Peyer's patch (tissue), 4 donors: ENCODE measurements around the gene RFNG. TPM values are rescaled to one million over a fixed set of nuclear protein-coding genes. Genes with fewer than 3 reads are reported as not detected.

Experiments used
- DNase-seq, 3 donors: peaks; one replicate each; pipeline ENCODE4 v3.0.0-alpha.2; 2017 to 2019
- H3K27ac ChIP-seq, 4 donors: fragments of 200-600 bp; sonication (generic); one replicate each; pipeline ENCODE4 v1.5.1; 2016 to 2019
- H3K27me3 ChIP-seq, 2 donors: fragments of 200-600 bp; sonication (generic); one replicate each; pipeline ENCODE4 v1.5.1; 2019
- H3K36me3 ChIP-seq, 3 donors: fragments of 200-600 bp; sonication (generic); one replicate each; pipeline ENCODE4 v1.5.1; 2016 to 2019
- H3K4me1 ChIP-seq, 4 donors: fragments of 200-600 bp; sonication (generic); one replicate each; pipeline ENCODE4 v1.5.1; 2016 to 2019
- H3K4me3 ChIP-seq, 4 donors: fragments of 200-600 bp; sonication (generic); 1 replicate in 3 of 4; 2 replicates in 1 of 4; pipeline ENCODE4 v1.5.1; 2016 to 2019; ENCODE audit warnings: mild to moderate bottlenecking in 1 of 4
- H3K9me3 ChIP-seq, 4 donors: fragments of 200-600 bp; sonication (generic); one replicate each; pipeline ENCODE4 v1.5.1; 2016 to 2019; ENCODE audit warnings: mild to moderate bottlenecking in 1 of 4
- POLR2A ChIP-seq, 2 donors: fragments of 450-650 bp; IDR thresholded peaks; one replicate each; pipeline ENCODE4 v1.5.1; 2017; ENCODE audit warnings: antibody characterized with exemption in 2 of 2, mild to moderate bottlenecking in 2 of 2, moderate library complexity in 2 of 2
- total RNA-seq, 4 donors: library from RNA; depleted of rRNA; stranded (reverse); fragments of >200 nt; gene quantifications; one replicate each; pipeline ENCODE4 v1.1.0, GENCODE V29; 2016
- TF ChIP-seq, protein P1 (sequence below), 6 experiments: fragments of 450-650 bp in 4 of 6; fragments of 200-600 bp in 2 of 6; sonication (generic) in 1 of 6; IDR thresholded peaks; one replicate each; pipeline ENCODE4 v1.5.1; 2017 to 2019; ENCODE audit warnings: antibody characterized with exemption in 6 of 6, mild to moderate bottlenecking in 3 of 6, moderate library complexity in 1 of 6

Gene RFNG
- total RNA-seq, 4 donors from 2014 or later: 42.9 to 65.7 (median 50.2) TPM

DNA sequence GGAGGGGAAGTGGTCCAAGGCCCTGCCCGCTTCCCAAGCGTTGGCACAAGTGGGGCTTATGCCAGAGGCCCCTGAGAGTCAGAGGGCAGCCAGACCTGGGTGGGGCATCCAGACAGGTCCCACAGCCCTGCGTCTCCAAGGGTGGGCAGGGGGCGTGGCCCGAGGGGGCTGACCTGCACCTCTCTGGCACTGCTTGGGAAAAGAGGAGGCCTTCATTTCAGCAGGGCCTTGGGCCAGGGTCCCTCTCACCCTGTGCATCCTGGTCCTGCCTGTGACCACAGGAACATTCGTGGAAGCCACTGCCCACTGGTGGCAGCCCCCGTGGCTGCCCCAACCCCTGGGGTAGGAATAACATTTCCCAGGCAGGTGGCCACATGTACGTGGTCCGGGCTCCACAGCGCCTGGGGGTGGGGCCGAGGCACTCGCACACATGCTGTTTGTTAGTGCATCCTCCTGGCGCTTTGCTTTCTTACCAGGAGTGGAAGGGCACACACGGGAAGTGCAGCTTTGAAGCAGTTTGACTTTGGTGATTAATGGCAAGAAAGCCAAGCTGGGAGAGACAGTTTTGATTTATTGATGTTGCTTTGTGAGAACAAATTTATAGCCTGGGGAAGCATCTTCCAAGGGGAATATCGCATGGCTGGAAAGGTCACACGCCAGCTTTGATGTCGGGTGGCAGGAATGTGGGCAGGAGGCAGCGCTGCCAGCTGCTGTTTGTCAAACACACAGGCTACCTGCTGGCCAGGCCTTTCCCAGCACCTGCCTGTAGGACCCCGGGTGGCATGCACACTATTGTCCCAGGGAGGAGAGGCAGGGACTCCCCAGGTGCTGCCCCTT is 33.2 kb downstream of the RFNG start:
- H3K4me3 ChIP-seq: no peak overlapping the region
- peaks cover 0 to 14% (median 0%) of the 10 kb centered on the region in 3 donors for H3K36me3 ChIP-seq
- no peak for DNase-seq
- no peak overlapping the region for H3K27ac ChIP-seq
- H3K9me3 ChIP-seq: no peaks in the 10 kb centered on the region
- no peak for TF ChIP-seq POLR2A (IDR thresholded peaks at IDR 0.05)
- TF ChIP-seq, protein P1, sequence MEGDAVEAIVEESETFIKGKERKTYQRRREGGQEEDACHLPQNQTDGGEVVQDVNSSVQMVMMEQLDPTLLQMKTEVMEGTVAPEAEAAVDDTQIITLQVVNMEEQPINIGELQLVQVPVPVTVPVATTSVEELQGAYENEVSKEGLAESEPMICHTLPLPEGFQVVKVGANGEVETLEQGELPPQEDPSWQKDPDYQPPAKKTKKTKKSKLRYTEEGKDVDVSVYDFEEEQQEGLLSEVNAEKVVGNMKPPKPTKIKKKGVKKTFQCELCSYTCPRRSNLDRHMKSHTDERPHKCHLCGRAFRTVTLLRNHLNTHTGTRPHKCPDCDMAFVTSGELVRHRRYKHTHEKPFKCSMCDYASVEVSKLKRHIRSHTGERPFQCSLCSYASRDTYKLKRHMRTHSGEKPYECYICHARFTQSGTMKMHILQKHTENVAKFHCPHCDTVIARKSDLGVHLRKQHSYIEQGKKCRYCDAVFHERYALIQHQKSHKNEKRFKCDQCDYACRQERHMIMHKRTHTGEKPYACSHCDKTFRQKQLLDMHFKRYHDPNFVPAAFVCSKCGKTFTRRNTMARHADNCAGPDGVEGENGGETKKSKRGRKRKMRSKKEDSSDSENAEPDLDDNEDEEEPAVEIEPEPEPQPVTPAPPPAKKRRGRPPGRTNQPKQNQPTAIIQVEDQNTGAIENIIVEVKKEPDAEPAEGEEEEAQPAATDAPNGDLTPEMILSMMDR (IDR thresholded peaks at IDR 0.05): no peak
- H3K27me3 ChIP-seq: no peaks in the 10 kb centered on the region
- peaks cover 0 to 26% (median 14%) of the 10 kb centered on the region in 4 donors for H3K4me1 ChIP-seq

DNA sequence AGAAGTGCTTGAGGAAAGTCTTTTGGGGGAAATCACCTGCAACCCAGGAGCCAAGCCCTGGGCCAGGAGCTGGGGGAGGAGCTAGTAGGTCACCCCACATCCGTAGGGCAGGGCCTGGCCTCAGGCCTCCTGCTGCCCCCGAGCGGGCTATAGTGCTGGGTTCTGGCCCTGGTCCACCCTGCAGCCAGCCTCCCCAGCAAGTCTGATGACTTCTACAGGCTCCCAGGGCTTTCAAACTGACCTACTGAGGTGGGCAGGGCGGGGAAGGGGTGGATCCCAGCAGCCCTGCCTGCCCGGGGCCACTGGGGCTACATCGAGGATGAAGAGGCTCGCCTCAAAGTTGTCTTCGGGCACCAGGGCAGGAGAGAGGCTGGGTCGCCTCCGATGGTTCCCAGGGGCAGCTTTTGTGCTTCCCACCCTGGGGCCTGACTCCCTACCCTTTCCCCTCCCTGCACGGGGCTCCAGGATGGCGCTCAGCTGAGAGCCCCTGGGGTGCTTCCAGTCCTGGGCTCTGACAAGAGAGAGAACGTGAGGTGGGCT is 33.9 kb downstream of the RFNG start:
- Histone ChIP-seq H3K4me1 (peaks cover 0 to 26% (median 14%) of the 10 kb centered on the region in 4 donors), H3K27me3 (no peaks in the 10 kb centered on the region), H3K4me3 (no peak overlapping the region), H3K27ac (no peak overlapping the region), H3K9me3 (no peaks in the 10 kb centered on the region), H3K36me3 (peaks cover 0 to 14% (median 0%) of the 10 kb centered on the region in 3 donors)
- no peak for DNase-seq
- TF ChIP-seq, protein P1 (IDR thresholded peaks at IDR 0.05): no peak
- TF ChIP-seq POLR2A (IDR thresholded peaks at IDR 0.05): no peak

DNA sequence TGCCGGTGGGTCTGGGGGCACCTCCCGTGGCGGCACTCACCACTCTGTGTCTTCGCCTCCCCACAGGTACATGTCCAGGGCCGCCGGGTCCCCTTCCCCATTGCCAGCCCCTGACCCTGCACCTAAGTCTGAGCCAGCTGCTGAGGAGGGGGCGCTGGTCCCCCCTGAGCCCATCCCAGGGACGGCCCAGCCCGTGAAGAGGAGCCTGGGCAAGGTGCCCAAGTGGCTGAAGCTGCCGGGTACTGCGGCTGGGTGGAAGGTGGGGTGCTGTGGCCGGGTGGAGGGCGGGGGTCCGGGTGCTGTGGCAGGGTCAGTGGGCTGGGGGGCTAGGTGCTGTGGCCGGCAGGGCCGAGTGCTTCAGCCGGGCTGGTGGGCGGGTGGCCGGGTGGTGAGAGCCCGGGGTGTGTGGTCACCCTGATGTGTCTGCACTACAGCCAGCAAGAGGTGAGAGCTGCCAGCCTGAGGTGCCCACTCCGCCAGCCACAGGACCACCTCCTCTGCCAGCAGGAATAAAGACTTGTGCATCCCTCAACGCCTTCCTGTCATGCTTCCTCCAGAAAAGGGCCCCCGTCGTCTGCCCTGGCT is 34.6 kb downstream of the RFNG start:
- Histone ChIP-seq H3K36me3 (peaks cover 0 to 14% (median 0%) of the 10 kb centered on the region in 3 donors), H3K4me3 (no peak overlapping the region), H3K27ac (no peak overlapping the region), H3K4me1 (peaks cover 0 to 23% (median 10%) of the 10 kb centered on the region in 4 donors), H3K9me3 (no peaks in the 10 kb centered on the region), H3K27me3 (no peaks in the 10 kb centered on the region)
- TF ChIP-seq, protein P1 (IDR thresholded peaks at IDR 0.05): no peak
- no peak for TF ChIP-seq POLR2A (IDR thresholded peaks at IDR 0.05)
- no peak for DNase-seq

DNA sequence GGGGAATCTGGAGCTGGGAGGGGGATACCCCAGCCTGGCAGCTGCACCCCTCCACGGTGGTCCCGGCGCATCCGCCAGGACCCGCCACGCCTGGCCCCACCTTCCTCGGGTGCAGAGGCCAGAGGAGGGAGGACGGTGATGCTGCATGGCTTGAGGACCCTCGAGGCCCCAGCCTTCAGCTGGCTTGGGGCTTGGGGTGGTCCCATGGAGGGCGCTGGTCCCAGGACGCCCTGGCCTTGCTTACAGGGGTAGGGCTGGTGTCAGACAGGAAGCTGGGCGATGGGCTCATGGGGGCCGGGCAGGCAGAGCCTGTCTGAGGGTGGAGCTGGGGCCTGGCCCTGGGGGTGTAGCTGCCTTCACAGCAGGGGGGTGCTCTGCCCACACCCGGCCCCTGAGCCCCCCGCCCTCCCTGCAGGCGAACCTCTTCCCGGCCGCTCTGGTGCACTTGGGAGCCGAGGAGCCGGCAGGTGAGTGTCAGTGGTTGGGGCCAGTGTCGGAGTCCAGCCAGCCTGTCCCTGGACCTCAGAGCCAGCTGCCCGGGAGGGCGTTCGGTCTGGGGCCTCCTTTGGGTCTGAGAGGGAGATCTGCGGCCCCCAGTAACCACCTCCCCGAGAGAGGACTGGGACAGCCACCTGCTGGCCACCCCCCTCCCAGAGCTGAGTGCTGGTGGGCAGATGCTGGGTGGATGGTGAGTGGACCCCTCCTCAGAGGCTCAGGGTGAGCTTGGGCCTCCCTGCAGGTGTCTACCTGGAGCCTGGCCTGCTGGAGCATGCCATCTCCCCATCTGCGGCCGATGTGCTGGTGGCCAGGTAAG is 35.3 kb downstream of the RFNG start:
- no peak overlapping the region for H3K27ac ChIP-seq
- no peaks in the 10 kb centered on the region for H3K27me3 ChIP-seq
- H3K36me3 ChIP-seq: peaks cover 0 to 14% (median 0%) of the 10 kb centered on the region in 3 donors
- H3K4me1 ChIP-seq: peaks cover 0 to 16% (median 3%) of the 10 kb centered on the region in 4 donors
- no peak for TF ChIP-seq POLR2A (IDR thresholded peaks at IDR 0.05)
- TF ChIP-seq, protein P1 (IDR thresholded peaks at IDR 0.05): no peak
- H3K9me3 ChIP-seq: no peaks in the 10 kb centered on the region
- no peak overlapping the region for H3K4me3 ChIP-seq
- DNase-seq: no peak

DNA sequence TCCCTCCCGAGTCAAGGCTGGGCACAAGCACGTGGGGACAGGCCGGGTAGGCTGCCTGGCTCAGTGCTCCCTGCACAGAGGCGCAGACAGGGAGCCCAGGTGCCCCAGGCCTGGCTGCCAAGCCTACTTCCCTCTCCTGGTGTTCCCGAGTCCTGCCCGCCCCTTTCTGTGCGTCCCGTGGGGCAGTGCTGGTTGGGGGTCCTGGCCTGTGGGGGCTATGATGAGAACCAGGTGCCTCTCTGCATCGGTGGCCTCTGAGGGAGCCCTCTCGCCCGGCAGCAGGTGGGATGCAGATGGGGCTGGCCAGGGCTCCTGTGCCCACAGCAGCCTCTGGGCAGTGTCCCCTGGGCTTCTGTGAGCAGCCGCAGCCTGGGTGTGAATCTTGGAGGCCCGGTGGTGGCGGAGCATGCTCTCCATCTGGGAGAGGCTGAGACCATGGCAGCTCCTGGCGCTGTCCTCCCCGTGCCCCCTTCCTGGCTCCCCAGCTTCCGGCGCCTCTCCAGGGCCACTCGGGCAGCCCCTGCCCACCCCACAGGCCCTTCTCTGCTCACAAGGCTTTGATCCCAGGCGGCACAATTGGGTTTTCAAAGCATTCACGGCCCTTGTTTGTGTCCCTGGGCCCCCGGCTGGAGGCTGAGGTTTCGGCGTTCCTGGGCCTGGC is 36.2 kb downstream of the RFNG start:
- TF ChIP-seq, protein P1 (IDR thresholded peaks at IDR 0.05): no peak
- no peak for TF ChIP-seq POLR2A (IDR thresholded peaks at IDR 0.05)
- Histone ChIP-seq H3K4me3 (no peak overlapping the region), H3K36me3 (peaks cover 0 to 14% (median 0%) of the 10 kb centered on the region in 3 donors), H3K27ac (no peak overlapping the region), H3K9me3 (no peaks in the 10 kb centered on the region), H3K27me3 (no peaks in the 10 kb centered on the region), H3K4me1 (peaks cover 0 to 10% (median 0%) of the 10 kb centered on the region in 4 donors)
- DNase-seq: no peak
